HG03103 (cell line): ENCODE results near the gene RANBP1.

Experiments
- ATAC-seq: cut with Tn5 transposase; IDR thresholded peaks from one replicate; pipeline ENCODE4 v1.9.1; 2021; ENCODE audit warnings: low read depth; ENCODE audit not compliant: unreplicated experiment

RANBP1 gene

GRCh38 chr22:20106849-20107237 is 9.1 kb upstream of the RANBP1 start:
- no peak for ATAC-seq

- ATAC-seq = no peak
These were observed 8.4 kb upstream of the RANBP1 start for GRCh38 chr22:20107471-20107901.

DNA sequence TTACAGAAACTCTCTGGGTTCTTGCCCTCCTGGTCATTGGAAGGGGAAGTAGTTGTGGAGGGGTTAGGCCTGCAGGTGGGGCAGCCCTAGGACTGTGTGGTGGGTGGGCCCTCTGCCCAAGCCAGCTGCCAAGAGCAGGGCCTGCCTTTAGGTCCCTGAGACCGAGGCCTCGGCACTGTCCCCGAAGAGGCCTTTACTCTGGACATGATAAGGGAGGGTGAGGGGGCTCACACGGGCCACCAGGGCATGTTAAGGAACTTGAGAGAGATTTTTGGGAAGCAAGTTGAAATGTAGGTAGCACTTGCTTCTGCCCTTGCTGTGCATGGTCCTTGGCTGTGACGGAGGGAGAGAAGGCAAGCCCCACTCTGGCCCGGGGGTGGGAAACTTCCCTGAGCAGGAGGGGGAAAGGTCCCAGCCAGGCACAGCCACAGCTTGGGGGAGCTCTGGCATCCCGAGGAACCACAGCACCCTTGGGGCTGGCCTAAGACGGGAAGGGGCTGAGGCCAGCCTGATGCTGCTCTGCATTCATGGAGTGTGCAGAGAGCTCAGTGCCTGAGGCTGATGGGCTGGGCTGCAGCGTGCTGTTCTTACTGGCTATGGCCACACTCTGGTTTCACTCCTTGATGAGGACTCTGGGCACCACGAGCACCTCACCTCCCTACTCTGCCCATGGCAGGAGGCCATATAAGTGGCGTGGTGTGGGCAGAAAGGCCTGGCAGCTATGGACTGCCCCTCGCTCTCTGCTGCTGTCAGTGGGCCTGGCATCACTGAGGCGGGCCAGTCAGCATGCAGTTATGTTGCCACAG is 7.8 kb upstream of the RANBP1 start:
- ATAC-seq = no peak

- no peak for ATAC-seq
These were observed 7.1 kb upstream of the RANBP1 start for GRCh38 chr22:20108757-20109230.

DNA sequence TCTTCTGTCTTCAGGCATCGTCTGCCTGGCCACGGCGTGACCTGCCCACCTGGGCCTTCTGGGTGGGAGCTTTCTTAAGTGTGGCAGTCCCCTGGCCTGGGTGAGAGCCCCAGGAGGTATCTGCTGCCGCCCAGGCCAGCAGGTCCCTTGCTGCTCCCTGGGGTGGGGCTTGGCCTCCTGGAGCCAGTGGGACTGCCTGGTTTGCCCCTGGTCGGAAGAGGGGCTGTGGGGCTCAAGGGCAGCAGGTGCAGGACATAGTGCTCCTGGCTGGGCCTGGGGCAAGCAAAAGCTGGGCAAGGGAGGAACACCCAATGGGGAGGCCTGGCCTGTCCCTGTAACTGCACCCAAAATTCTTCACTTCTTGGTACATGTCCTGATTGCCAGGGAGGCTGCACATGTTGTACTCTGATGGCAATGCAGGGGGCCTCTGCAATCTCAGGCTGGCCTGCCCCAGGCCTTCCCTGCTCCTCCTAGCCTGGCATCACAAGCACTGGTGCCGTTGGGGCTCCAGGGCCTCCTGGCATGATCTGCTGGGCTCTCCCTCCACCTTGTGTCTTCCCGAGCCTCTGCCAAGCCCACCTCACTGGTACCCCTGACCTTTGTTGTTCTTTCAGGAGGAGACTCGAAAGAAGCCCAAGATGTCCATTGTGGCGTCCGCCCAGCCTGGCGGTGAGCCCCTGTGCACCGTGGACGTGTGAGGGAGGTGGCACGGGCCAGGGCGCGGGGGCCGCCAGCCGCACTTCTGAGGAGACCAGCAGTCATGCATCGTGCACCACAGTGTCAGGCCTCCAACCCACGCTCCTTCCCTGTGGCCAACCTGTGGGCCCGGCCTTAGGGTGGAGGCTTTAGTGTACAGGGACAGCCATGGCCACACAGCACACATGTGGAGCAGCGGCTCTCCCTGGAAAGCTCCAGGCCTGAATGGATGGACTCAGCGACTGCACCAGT is 6.2 kb upstream of the RANBP1 start:
- no peak for ATAC-seq

- no peak for ATAC-seq
These were observed 5.4 kb upstream of the RANBP1 start for GRCh38 chr22:20110359-20110985.

DNA sequence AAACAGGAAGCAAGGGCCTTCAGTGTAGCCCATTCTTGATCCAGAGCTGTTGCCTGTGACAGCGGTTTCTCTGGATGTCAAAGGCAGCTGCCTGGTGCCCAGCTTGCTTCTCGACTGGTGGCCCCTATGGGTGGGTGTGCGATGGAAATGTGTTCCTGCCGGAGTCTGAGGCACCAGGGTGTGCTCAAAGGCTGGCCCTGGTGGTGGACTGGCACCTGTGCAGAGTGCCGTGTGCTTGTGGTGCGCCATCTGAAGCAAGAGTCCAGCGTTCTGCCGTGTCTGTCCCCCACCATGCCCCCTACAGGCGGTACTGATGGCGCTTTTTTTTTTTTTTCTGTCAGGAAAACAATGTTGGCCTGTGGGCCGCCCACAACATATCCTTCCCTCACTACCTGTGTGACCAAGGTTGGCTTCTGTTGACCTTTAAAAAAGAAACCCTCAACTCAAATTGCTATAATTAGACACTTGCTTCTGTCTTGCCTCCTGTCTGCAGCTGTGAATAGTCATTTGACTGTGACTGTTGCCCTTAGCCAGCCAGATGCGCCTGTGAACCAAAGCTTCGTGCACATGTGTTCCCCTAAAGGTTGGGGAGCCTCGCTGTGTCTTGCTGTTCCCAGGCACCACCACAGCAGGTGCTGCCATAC is 4.7 kb upstream of the RANBP1 start:
- ATAC-seq = no peak

GRCh38 chr22:20111689-20112622 is 3.9 kb upstream of the RANBP1 start:
- ATAC-seq = no peak

GRCh38 chr22:20112623-20113511 is 3.0 kb upstream of the RANBP1 start:
- ATAC-seq = no peak

GRCh38 chr22:20113551-20114310 is 2.2 kb upstream of the RANBP1 start:
- ATAC-seq = no peak

- no peak for ATAC-seq
These were observed 1.1 kb upstream of the RANBP1 start for GRCh38 chr22:20114506-20115475.

GRCh38 chr22:20116376-20116950 is 559 bp downstream of the RANBP1 start:
- no peak for ATAC-seq

- peak; percentile 70 for ATAC-seq
These were observed 1.2 kb downstream of the RANBP1 start, which contains the start of gene TRMT2A for GRCh38 chr22:20116951-20117632. Gene TRMT2A (minus strand): TSS chr22:20117226. CDS start chr22:20116906, 320 bp downstream.

- ATAC-seq = peak; percentile 5
These were observed 1.9 kb downstream of the RANBP1 start for GRCh38 chr22:20117633-20118299.
